C4-2B (cell line): ENCODE measurements around the gene LAMA2.

Experiments used
- H3K27ac ChIP-seq: fragments of 450-650 bp; 2 replicates; pipeline ENCODE4 v1.5.1; 2017
- ZFX ChIP-seq: fragments of 450-650 bp; IDR thresholded peaks from 2 replicates; pipeline ENCODE4 v1.6.1; 2017
- TF ChIP-seq, protein P1 (sequence below): fragments of 450-650 bp; conservative IDR thresholded peaks from 2 replicates; pipeline ENCODE4 v1.5.1; 2017; ENCODE audit warnings: mild to moderate bottlenecking

The LAMA2 gene

GRCh38 chr6:129306826-129307225 is 423.9 kb downstream of the LAMA2 start:
- TF ChIP-seq, protein P1, sequence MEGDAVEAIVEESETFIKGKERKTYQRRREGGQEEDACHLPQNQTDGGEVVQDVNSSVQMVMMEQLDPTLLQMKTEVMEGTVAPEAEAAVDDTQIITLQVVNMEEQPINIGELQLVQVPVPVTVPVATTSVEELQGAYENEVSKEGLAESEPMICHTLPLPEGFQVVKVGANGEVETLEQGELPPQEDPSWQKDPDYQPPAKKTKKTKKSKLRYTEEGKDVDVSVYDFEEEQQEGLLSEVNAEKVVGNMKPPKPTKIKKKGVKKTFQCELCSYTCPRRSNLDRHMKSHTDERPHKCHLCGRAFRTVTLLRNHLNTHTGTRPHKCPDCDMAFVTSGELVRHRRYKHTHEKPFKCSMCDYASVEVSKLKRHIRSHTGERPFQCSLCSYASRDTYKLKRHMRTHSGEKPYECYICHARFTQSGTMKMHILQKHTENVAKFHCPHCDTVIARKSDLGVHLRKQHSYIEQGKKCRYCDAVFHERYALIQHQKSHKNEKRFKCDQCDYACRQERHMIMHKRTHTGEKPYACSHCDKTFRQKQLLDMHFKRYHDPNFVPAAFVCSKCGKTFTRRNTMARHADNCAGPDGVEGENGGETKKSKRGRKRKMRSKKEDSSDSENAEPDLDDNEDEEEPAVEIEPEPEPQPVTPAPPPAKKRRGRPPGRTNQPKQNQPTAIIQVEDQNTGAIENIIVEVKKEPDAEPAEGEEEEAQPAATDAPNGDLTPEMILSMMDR: no peak
- TF ChIP-seq ZFX: no peak
- H3K27ac ChIP-seq: no peak overlapping the region

GRCh38 chr6:129307845-129308244 is 424.9 kb downstream of the LAMA2 start:
- TF ChIP-seq, protein P1: no peak
- TF ChIP-seq ZFX: no peak
- no peak overlapping the region for H3K27ac ChIP-seq

DNA sequence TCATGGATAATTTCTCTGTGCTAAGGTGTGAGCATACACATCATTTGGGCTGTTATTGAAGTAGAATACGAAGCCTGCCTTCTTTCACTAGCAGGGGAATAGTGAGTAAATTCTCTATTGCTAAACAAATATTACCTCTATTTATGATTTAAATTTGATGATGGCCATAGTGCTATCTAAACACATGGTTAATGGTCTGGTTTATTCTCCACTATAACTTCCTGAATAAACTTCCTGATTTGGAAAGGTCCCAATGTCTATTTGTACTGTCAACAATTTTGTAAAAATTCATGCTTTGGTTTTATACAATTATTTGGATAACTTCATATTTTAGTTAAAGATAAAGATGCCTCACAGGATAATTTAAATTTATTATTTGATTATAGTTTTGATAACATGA is 426.2 kb downstream of the LAMA2 start:
- no peak overlapping the region for H3K27ac ChIP-seq
- TF ChIP-seq, protein P1: no peak
- TF ChIP-seq ZFX: no peak

DNA sequence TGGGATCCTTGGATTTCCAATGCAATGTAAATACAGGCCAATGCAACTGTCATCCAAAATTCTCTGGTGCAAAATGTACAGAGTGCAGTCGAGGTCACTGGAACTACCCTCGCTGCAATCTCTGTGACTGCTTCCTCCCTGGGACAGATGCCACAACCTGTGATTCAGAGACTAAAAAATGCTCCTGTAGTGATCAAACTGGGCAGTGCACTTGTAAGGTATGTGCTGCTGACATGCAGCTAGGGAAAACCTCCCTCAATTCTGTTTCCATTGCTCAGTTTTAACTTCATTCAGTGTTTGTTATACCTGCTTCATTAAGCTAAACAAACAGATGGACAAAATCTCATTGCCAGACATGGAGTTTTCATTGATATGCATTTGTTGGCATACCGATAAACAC is 429.9 kb downstream of the LAMA2 start:
- TF ChIP-seq ZFX: no peak
- TF ChIP-seq, protein P1: no peak
- H3K27ac ChIP-seq: no peak overlapping the region

DNA sequence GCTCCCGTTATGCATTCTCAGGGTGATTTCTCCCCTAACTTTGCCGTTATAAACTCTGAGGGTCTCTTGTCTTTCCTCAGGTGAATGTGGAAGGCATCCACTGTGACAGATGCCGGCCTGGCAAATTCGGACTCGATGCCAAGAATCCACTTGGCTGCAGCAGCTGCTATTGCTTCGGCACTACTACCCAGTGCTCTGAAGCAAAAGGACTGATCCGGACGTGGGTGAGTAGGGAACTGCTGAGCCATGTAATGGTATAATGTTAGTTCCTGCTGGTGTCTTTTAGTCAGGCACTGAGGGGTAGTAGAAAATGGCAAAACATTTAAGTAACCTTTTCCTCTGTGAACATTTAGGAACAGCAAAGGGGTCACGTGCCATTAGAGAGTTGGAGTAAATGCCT is 431.6 kb downstream of the LAMA2 start:
- H3K27ac ChIP-seq: no peak overlapping the region
- TF ChIP-seq ZFX: no peak
- TF ChIP-seq, protein P1: no peak

GRCh38 chr6:129317931-129318820 is 435.2 kb downstream of the LAMA2 start:
- TF ChIP-seq, protein P1: no peak
- no peak for TF ChIP-seq ZFX

GRCh38 chr6:129320892-129321291 is 438.0 kb downstream of the LAMA2 start:
- TF ChIP-seq, protein P1: no peak
- TF ChIP-seq ZFX: no peak
- H3K27ac ChIP-seq: no peak overlapping the region

More at GRCh38 chr6:129317931-129318820, 435.2 kb downstream of the LAMA2 start:
- no peak overlapping the region for H3K27ac ChIP-seq
